ENCODE results near the gene INTS7.
"Not testable (repeated sequence)": the region's sequence is repeated elsewhere in the genome, so short reads cannot be mapped to it uniquely, and the experiment has no call there.

INTS7 gene

DNA sequence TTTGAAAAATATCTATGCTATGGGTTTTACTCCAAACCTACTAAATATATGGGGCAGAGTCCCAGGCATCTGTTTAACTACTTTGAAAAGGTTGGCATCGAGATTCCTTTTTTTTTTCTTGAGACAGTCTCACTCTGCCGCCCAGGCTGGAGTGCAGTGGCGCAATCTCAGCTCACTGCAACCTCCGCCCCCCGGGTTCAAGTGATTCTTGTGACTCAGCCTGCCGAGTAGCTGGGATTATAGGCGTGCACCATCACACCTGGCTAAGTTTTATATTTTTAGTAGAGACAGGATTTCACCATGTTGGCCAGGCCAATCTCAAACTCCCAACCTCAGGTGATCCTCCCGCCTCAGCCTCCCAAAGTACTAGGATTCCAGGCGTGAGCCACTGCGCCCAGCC is 7.6 kb downstream of the INTS7 start:
- not testable (repeated sequence) for H3K4me3 ChIP-seq; H3K27me3 ChIP-seq (ENCODE audit: low read depth); H3K9me3 ChIP-seq; DNase-seq (ENCODE audit: low spot score in 2 of 2); H3K36me3 ChIP-seq (replicated peaks); H3K4me1 ChIP-seq
- in situ Hi-C loops (cut with MboI; ENCODE audit: low sequenced_read_pairs) = loop anchor here (25.0 kb wide), 1 partner anchor 340 kb away; the partner anchor contains the start of gene NEK2

- Histone ChIP-seq H3K27me3 (ENCODE audit: low read depth) (no peaks in the 10 kb centered on the region), H3K4me1 (peaks cover 6% of the 10 kb centered on the region; the same call in 1 of the 2 replicates), H3K9me3 (no peaks in the 10 kb centered on the region), H3K4me3 (no peak overlapping the region), H3K36me3 (replicated peaks) (peaks cover 8% of the 10 kb centered on the region)
- no peak for DNase-seq (ENCODE audit: low spot score in 2 of 2)
- in situ Hi-C loops (cut with MboI; ENCODE audit: low sequenced_read_pairs) = loop anchor here (25.0 kb wide), 1 partner anchor 337 kb away; the partner anchor contains the start of gene NEK2
Observed at GRCh38 chr1:212024469-212025149, 10.7 kb downstream of the INTS7 start.

- DNase-seq (ENCODE audit: low spot score in 2 of 2); H3K4me1 ChIP-seq; in situ Hi-C loops (cut with MboI; ENCODE audit: low sequenced_read_pairs); H3K9me3 ChIP-seq; H3K27me3 ChIP-seq (ENCODE audit: low read depth); H3K4me3 ChIP-seq: not testable (repeated sequence)
- H3K36me3 ChIP-seq (replicated peaks) = peaks cover 11% of the 10 kb centered on the region
Observed at GRCh38 chr1:212022908-212023307, 12.4 kb downstream of the INTS7 start.

DNA sequence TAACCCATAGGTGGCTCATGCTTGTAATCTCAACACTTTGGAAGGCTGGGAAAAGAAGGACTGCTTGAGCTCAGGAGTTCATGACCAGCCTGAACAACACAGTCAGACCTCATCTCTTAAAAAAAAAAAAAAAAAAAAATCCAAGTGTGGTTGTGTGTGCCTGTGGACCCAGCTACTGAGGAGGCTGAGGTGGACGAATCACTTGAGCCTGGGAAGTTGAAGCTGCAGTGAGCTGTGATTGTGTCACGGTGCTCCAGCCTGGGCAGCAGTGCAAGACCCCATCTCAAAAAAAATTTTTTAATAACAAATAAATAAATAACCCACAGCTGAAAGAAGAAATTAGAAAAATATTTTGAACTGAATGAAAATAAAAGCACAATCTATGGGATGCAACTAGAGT is 13.8 kb downstream of the INTS7 start:
- Histone ChIP-seq H3K4me1 (no peaks in the 10 kb centered on the region), H3K36me3 (replicated peaks) (peaks cover 16% of the 10 kb centered on the region), H3K9me3 (no peaks in the 10 kb centered on the region), H3K27me3 (ENCODE audit: low read depth) (no peaks in the 10 kb centered on the region), H3K4me3 (no peak overlapping the region)
- DNase-seq (ENCODE audit: low spot score in 2 of 2) = no peak
- in situ Hi-C loops (cut with MboI; ENCODE audit: low sequenced_read_pairs) = no loop called here

- in situ Hi-C loops (cut with MboI; ENCODE audit: low sequenced_read_pairs) = no loop called here
- DNase-seq (ENCODE audit: low spot score in 2 of 2) = no peak
- Histone ChIP-seq H3K9me3 (no peaks in the 10 kb centered on the region), H3K27me3 (ENCODE audit: low read depth) (no peaks in the 10 kb centered on the region), H3K4me3 (no peak overlapping the region), H3K36me3 (replicated peaks) (peaks cover 22% of the 10 kb centered on the region), H3K4me1 (no peaks in the 10 kb centered on the region)
Observed at GRCh38 chr1:212020975-212021374, 14.4 kb downstream of the INTS7 start.

GRCh38 chr1:212013672-212014071 is 21.7 kb downstream of the INTS7 start:
- in situ Hi-C loops (cut with MboI; ENCODE audit: low sequenced_read_pairs) = no loop called here
- DNase-seq (ENCODE audit: low spot score in 2 of 2) = no peak
- peaks cover 19% of the 10 kb centered on the region for H3K36me3 ChIP-seq (replicated peaks)

DNA sequence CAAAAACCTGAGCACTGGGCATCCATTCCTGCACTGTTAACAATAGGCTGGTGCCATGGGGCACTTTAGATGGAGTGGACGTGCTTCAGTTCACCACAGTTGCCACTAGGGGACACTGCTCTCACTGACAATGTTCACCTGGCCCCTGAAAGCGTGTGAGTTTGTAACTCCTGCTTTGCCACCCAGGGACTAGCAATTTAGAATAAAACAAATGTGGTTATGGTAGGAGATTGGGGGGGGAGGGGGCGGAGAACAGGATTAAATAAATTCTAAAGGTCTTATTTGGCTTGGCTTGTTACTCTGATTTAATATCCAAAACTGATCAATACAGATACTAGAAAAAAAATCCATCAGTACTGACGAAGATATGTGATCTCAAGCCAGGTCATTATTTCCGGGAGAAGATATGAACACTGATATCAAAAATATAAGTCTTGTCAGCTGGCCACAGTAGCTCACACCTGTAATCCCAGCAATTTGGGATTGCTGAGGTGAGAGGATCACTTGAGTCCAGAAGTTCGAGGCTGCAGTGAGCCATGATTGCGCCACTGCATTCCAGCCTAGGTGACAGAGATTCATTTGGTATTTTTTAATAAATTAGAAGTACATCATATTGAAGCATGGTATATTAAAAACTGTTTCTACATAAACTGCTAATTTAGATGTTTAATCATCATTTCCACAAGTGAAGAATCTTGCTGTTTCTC is 23.2 kb downstream of the INTS7 start:
- Histone ChIP-seq H3K9me3 (no peaks in the 10 kb centered on the region), H3K36me3 (replicated peaks) (peaks cover 16% of the 10 kb centered on the region), H3K4me1 (no peaks in the 10 kb centered on the region), H3K27me3 (ENCODE audit: low read depth) (no peaks in the 10 kb centered on the region), H3K4me3 (no peak overlapping the region)
- peak; percentile 52 to 74 for DNase-seq (ENCODE audit: low spot score in 2 of 2)
- in situ Hi-C loops (cut with MboI; ENCODE audit: low sequenced_read_pairs) = no loop called here

More at GRCh38 chr1:212013672-212014071, 21.7 kb downstream of the INTS7 start:
- no peak overlapping the region for H3K4me3 ChIP-seq
- H3K27me3 ChIP-seq (ENCODE audit: low read depth) = no peaks in the 10 kb centered on the region
- no peaks in the 10 kb centered on the region for H3K9me3 ChIP-seq
- H3K4me1 ChIP-seq = no peaks in the 10 kb centered on the region

- H3K27me3 ChIP-seq (ENCODE audit: low read depth) = no peaks in the 10 kb centered on the region
- no peaks in the 10 kb centered on the region for H3K9me3 ChIP-seq
- no peak overlapping the region for H3K4me3 ChIP-seq
- no peak for DNase-seq (ENCODE audit: low spot score in 2 of 2)
- in situ Hi-C loops (cut with MboI; ENCODE audit: low sequenced_read_pairs) = no loop called here
- no peaks in the 10 kb centered on the region for H3K4me1 ChIP-seq
- peaks cover 12% of the 10 kb centered on the region for H3K36me3 ChIP-seq (replicated peaks)
Observed at GRCh38 chr1:212010004-212010403, 25.4 kb downstream of the INTS7 start.

- DNase-seq (ENCODE audit: low spot score in 2 of 2) = no peak
- no peaks in the 10 kb centered on the region for H3K4me1 ChIP-seq
Observed at GRCh38 chr1:212009561-212009960, 25.8 kb downstream of the INTS7 start.

GRCh38 chr1:212007886-212008285 is 27.5 kb downstream of the INTS7 start:
- no peak overlapping the region for H3K4me3 ChIP-seq
- H3K36me3 ChIP-seq (replicated peaks) = peaks cover 12% of the 10 kb centered on the region
- no peak for DNase-seq (ENCODE audit: low spot score in 2 of 2)
- H3K4me1 ChIP-seq = peaks cover 4% of the 10 kb centered on the region
- no peaks in the 10 kb centered on the region for H3K27me3 ChIP-seq (ENCODE audit: low read depth)
- in situ Hi-C loops (cut with MboI; ENCODE audit: low sequenced_read_pairs) = no loop called here
- no peaks in the 10 kb centered on the region for H3K9me3 ChIP-seq

More at GRCh38 chr1:212009561-212009960, 25.8 kb downstream of the INTS7 start:
- no peaks in the 10 kb centered on the region for H3K9me3 ChIP-seq
- H3K27me3 ChIP-seq (ENCODE audit: low read depth) = no peaks in the 10 kb centered on the region
- in situ Hi-C loops (cut with MboI; ENCODE audit: low sequenced_read_pairs) = no loop called here
- H3K4me3 ChIP-seq = no peak overlapping the region
- H3K36me3 ChIP-seq (replicated peaks) = peaks cover 12% of the 10 kb centered on the region

- H3K4me1 ChIP-seq = peaks cover 10% of the 10 kb centered on the region
- in situ Hi-C loops (cut with MboI; ENCODE audit: low sequenced_read_pairs) = no loop called here
- H3K9me3 ChIP-seq = no peaks in the 10 kb centered on the region
- H3K4me3 ChIP-seq = no peak overlapping the region
- peaks cover 12% of the 10 kb centered on the region for H3K36me3 ChIP-seq (replicated peaks)
- no peaks in the 10 kb centered on the region for H3K27me3 ChIP-seq (ENCODE audit: low read depth)
- no peak for DNase-seq (ENCODE audit: low spot score in 2 of 2)
Observed at GRCh38 chr1:212007178-212007577, 28.2 kb downstream of the INTS7 start.

GRCh38 chr1:212004895-212005608 is 30.3 kb downstream of the INTS7 start:
- H3K4me3 ChIP-seq = no peak overlapping the region
- H3K36me3 ChIP-seq (replicated peaks) = peaks cover 11% of the 10 kb centered on the region
- in situ Hi-C loops (cut with MboI; ENCODE audit: low sequenced_read_pairs) = no loop called here
- no peaks in the 10 kb centered on the region for H3K27me3 ChIP-seq (ENCODE audit: low read depth)
- no peaks in the 10 kb centered on the region for H3K9me3 ChIP-seq
- no peak for DNase-seq (ENCODE audit: low spot score in 2 of 2)
- H3K4me1 ChIP-seq = peaks cover 15% of the 10 kb centered on the region

GRCh38 chr1:212002536-212002935 is 32.8 kb downstream of the INTS7 start:
- no peak overlapping the region for H3K4me3 ChIP-seq
- peak; percentile 23 to 85 for DNase-seq (ENCODE audit: low spot score in 2 of 2)
- peaks cover 15% of the 10 kb centered on the region for H3K4me1 ChIP-seq
- H3K36me3 ChIP-seq (replicated peaks) = peaks cover 6% of the 10 kb centered on the region
- H3K9me3 ChIP-seq = no peaks in the 10 kb centered on the region
- in situ Hi-C loops (cut with MboI; ENCODE audit: low sequenced_read_pairs) = no loop called here
- H3K27me3 ChIP-seq (ENCODE audit: low read depth) = no peaks in the 10 kb centered on the region

GRCh38 chr1:211997426-211997825 is 37.9 kb downstream of the INTS7 start:
- DNase-seq (ENCODE audit: low spot score in 2 of 2); H3K27me3 ChIP-seq (ENCODE audit: low read depth); H3K9me3 ChIP-seq; H3K4me1 ChIP-seq; in situ Hi-C loops (cut with MboI; ENCODE audit: low sequenced_read_pairs); H3K36me3 ChIP-seq (replicated peaks); H3K4me3 ChIP-seq: not testable (repeated sequence)

All from HAP-1 (cell line).